Renal cortex interstitium (tissue), 11 donors: ENCODE data around the gene NOTUM. TPM values are rescaled to one million over a fixed set of nuclear protein-coding genes. Genes with fewer than 3 reads are reported as not detected.
"Not testable (repeated sequence)": the region's sequence is repeated elsewhere in the genome, so short reads cannot be mapped to it uniquely, and the experiment has no call there.

ENCODE experiments used
- DNase-seq, 11 donors: peaks; one replicate each; pipeline ENCODE4 v3.0.0-alpha.2; 2013; ENCODE audit warnings: low read depth in 9 of 11, low spot score in 4 of 11; ENCODE audit errors: extremely low read depth in 1 of 11
- polyA plus RNA-seq, 3 donors: library from polyadenylated mRNA; unstranded; fragments of 120-200 nt; gene quantifications; one replicate each; pipeline ENCODE4 v1.2.1, GENCODE V29; 2013; ENCODE audit not compliant: insufficient read length in 3 of 3

NOTUM gene
- polyA plus RNA-seq, 3 donors = 1.9 to 3.5 (median 3.3) TPM

DNA sequence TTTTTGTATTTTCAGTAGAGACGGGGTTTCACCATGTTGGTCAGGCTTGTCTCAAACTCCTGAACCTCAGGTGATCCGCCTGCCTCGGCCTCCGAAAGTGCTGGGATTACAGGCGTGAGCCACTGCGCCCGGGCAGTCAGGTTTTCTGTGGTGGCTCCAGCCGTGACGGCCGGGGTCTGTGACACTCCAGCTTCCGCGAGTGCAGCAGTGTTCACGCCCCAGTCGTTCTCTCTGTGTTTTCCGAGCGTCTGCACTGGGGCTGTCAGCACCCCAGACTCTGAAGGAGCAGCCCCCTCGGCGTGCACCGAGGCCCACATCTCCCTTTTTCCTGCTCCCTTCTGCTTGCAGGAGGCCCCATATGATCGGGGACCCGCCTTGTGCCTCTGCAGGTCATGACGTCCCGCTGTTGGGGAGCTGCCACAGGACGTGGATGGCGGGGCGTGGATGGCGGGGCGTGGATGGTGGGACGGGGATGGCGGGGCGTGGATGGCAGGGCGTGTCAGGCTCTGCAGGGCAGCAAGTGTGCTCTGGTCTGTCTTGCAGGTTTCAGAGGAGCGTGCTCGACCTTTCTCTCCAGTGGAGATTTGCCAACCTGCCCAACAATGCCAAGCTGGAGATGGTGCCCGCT is 22.1 kb upstream of the NOTUM start:
- DNase-seq = no peak

DNA sequence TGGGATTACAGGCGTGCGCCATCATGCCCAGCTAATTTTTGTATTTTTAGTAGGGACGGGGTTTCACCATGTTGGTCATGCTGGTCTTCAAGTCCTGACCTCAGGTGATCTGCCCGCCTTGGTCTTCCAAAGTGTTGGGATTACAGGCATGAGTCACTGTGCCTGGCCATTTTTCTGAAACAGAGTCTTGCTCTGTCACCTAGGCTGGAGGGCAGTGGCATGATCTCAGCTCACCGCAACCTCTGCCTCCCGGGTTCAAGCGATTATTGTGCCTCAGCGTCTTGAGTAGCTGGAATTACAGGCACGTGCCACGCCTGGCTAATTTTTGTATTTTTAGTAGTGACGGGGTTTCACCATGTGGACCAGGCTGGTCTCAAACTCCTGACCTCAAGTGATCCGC is 20.5 kb upstream of the NOTUM start:
- not testable (repeated sequence) for DNase-seq

DNA sequence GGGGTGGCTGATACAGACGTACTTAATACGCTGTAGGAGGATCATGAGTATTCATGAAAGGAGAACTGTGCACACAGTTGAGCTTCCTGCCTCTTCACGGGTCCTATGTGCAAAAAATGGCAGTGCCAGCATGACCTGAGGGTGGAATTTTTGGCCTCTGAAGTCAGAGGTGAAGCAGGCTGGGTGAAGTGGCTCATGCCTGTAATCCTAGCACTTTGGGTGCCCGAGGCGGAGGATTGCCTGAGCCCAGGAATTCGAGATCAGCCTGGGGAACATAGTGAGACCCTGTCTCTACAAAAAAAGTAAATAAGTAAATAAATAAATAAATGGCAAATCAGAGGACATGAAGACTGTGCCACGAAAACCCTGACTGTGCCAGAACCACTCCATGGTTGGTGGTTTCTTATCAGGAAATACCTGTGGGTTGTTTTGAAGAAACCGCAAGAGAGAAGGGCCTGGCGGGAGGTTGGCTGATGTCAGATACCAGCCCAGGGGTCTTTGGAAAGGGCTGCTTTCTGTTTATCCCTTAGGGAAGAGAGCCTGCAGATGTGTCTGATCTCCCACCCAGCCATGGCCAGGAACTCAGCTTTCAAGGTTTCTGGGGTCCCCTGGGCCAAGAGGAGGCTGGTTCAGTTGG is 19.8 kb upstream of the NOTUM start:
- no peak for DNase-seq

DNA sequence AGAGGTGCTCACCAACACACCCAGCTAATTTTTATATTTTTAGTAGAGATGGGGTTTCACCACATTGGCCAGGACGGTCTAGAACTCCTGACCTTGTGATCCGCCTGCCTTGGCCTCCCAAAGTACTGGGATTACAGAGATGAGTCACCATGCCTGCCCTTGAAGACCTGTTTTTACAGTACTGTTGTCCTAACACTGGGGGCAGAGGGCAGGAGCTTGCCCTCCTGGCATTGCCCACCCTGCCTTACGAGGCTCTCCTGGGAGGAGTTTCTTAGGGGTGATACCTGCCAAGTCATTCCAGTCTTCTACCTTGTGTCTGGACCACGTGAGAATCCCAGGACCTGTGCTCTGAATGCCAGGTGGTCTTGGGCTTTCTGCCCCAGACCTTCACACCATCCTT is 19.1 kb upstream of the NOTUM start:
- no peak for DNase-seq

DNA sequence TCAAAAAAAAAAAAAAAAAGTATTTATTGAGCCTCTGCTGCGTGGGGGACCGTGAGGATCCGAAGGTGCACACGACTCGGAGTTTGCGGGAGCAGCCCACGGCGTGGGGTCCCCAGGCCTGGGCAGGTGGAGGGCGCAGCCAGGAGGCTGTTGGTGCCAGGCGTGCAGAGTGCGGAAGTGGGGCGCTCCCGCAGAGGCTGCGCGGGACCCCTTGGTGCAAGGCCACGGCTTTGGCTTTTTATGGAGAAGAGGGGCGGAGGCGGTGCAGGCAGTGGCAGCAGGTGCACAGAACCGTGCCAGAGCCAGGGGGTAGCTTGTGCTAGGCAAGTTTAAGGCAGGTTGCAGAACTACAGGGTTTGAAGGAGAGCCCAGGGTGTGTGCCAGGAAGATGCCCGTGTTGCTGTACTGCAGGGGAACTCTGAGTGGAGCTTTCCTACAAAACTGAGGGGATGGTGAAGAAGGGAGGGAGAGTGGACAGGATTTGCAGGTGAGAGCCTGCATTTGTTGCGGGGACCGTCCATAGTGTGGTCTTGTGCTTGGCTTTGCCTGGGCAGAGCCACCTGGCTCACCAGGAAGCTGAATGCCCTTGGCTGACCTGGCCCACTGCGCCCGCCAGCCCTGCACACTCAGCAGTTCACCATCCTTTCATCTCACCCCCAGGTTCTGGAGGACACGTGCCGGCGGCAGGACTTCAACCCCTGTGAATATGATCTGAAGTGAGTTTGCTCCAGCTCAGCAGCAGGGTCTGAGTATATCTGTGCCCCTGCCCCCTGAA is 17.7 kb upstream of the NOTUM start:
- DNase-seq = no peak

DNA sequence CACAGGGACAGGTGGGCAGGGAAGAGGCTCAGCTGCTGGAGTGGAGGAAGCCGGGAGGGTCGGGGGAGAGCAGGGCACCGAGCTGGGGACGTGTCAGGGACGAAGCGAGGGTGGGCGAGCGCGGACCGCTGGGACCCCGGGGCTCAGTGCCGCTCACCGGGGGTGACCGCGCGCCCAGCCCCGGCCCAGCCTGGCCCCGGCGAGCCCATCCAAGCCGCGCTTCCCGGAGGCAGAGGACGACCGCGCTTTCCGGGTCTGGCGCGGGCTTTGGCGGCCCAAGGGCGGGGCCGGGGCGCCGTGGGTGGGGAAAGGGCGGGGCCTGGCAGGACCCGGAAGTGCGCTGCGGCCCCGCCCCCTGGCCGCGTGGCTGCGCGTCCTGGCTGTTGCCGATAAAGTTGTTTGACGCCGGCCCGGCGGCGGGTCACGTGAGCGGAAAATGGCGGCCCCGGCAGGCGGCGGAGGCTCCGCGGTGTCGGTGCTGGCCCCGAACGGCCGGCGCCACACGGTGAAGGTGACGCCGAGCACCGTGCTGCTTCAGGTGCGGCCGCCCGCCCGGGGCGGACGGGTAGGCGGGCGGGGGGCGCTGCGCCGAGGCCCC is 16.3 kb upstream of the NOTUM start, which contains the start of gene ASPSCR1:
ASPSCR1 (plus strand) TSS at position 419 of the 598 bp plus-strand sequence; CDS start at position 437, 18 bp downstream.
- peak in 10 of 11 donors; percentile 75 to 88 (median 84) for DNase-seq

DNA sequence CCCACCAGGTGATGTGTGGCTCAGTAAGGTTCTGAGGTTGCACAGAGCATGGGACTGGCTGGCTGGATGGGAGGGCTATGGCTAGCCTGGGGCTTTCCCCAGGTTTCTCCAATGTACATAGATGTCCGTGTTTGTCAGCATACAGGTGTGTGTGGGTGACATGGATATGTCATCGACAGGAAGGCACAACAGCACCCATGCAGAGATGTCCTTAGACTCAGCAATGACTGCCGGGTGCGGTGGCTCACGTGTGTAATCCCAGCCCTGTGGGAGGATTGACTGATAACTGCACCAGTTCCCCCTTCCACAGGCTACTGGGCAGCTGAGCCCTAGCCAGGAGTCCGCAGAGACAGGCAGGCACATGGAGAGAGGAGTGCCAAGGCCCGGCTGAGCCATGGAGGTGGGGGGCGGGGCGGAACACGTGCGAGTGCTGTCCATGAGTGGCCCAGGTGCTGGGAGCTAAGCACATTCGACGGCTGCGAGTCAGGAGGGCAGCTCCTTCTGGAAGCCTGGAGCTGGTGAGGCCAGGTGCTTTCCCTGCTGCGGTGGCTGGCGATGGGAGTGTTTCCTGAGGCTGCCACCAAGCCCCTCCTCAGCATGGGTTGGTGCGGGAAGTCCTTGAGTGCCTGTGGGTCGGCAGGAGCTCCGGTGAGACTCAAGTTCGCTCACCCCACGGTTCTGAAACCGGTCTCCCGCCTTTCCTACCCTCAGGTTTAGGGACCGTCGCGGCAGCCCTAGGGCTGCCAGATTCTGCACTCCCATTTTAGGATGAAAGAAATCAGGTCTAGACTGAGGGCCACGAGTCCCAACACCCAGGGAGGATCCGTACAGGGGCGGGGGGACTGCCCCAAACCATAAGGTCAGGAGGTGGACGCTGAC is 15.6 kb upstream of the NOTUM start:
- no peak for DNase-seq

DNA sequence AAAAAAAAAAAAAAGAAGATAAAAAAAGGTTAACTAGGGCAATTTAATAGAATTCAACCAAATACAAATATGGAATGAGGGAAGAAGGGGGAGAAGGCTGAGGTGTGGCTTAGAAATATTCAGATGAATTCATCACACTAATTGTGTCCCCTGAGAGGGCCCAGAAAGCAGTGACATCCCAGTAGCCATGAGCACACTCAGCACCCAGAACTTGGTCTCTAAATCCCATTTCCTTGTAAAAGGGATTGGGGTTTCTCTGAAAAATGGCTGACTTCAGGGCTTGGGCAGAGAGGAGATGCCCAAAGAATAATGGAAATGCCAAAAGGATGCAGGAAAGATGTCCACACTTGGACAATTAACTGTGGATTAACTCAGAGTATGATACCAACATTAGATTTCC is 12.4 kb upstream of the NOTUM start:
- no peak for DNase-seq

DNA sequence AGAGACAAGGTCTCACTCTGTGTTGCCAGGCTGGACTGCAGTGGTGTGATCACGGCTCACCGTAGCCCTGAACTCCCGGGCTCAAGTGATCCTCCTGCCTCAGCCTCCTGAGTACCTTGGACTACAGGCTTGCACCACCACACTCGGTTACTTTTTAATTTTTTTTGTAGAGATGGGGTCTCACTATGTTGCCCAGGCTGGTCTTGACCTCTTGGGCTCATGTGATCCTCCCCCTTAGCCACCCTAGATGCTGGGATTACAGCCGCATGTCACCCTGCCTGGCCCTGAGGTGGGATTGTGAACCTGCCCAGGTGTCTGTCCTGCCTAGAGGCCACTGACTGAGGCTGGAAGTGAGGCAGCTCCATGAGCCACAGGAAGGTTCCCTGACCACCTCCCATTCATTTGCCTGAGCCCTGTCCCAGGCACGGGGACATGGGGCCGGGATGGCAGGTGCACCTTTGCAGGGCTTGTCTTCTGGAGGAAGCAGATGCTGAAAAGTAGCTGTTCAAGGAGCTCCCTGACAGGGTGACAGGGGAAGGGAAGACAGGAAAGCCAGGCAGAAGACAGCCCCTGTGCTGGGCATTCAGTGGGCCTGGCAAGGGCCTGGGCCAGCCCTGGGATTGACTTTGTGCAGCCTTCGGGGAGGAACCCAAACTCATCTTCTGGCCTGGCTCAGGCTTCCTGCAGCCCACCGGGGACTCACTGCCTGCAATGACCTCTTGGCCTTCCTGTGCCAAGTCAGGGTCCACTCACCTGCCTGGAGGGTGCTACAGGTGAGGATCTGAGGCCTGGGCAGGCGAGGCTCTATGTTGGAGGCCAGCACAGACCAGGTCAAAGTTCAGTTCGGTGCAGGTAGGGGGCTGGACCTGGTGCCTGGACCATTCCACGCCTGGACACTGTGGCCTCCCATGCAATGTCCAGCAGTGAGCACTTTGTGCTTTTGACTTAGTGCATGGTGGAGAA is 8.1 kb upstream of the NOTUM start:
- DNase-seq = no peak

DNA sequence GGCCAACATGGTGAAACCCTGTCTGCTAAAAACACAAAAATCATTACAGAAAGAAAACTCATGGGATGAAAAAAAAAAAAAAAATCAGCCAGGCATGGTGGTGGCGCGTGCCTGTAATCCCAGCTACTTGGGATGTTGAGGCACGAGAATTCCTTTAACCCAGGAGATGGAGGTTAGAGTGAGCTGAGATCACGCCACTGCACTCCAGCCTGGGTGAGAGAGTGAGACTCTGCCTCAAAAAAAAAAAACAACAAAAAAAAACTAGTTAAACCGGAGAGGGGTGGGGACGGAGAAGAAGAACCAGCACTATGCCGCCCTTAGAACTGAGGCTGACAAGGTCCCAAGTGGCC is 7.4 kb upstream of the NOTUM start:
- no peak for DNase-seq

DNA sequence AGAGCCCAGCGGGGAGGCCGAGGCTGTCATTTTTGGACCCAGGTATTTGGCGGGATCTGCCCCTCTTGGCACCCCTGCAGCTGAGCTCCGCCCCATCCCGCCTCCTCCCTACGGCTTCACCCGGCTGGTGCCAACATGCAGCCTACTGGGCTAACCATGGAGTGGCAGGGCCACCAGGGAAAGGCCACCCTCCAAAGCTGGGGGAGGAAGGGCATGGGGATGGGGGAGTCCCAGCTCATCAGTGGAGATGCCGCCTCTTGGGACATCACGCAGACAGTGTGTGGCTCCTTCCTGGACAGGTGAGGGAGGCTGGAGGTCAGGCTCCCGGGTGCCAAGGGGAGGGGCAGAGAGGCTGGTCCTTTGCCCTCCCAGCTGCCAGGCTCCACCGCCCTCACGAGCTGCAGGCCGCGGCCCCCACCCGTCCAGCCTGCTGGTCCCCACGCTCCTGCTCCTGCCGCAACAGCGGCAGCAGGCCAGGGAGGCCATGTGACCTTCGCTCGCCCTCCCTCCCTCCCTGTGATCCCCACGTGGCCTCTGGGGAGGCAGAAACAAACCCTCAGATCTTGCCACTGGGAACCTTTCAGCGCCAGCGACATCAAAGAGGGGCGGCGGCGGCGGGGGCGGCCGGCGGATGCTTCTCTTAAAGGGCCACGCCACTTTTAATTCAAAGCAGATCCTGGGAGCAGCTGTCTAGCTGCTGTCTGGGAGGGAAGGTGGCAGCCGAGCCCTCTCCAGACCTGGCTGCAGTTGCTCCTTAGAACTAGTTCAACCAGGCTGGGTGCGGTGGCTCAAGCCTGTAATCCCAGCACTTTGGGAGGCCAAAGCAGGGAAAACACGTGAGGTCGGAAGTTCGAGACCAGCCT is 6.8 kb upstream of the NOTUM start:
- peak in 2 of 11 donors; percentile 61 to 62 for DNase-seq

DNA sequence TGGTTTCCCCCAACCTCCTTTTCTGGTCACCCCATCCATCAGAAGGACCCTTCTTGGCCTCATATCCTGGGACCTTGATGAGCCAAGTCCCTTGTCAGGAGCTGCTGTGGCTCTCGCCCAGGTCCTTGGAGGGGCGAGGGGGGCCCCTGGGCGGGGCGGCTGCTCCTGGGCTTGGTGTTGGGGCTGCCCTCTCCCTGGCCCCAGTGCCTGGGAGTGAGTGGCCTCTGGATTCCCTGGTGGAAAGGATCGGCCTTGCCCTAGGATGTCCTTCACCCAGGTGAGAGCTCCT is 6.2 kb upstream of the NOTUM start:
- no peak for DNase-seq

DNA sequence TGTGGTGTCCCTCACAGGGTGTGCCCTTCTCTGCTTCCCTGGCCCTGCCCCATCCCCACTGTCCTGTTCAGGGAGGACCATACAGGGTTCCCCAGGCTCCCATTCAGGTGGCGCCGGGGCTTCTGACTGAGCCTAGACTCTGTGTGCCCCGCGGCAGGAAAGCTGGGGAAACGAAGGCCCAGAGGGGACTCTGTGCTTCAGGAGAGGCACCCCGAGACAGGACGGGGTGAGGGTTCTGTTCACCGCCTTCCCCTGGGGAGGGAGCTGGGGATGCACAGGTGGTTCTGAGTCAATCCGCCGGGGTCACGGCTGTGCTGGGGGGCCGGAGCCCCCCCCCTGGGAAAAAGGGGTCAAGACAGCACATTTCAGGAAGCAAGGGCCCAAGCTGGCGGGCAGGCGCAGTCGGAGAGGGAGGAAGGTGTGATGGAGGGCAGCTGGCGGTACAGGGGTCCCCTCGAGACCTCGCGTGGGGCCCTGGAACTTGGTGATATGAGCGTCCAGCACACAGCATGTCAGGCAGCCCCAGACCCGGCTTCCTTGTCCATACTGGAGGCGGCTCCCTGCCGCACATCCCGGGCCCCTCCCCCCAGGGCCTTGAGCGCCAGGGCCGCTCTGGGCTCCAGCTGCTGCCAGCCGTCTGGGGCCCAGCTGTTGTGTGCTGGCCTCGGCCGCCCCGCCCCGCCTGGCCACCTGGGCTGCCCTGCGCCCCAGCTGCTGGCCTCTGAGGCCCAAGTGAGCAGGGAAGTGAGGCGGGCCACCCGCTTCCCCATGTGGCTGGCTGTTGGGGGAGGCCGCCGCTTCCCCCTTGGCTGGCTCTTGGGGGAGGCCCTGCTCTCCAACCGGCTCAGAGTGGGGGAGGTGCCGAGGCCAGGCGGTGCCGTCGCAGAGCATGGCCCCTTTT is 5.6 kb upstream of the NOTUM start:
- DNase-seq = peak in 2 of 11 donors; percentile 42 to 59

DNA sequence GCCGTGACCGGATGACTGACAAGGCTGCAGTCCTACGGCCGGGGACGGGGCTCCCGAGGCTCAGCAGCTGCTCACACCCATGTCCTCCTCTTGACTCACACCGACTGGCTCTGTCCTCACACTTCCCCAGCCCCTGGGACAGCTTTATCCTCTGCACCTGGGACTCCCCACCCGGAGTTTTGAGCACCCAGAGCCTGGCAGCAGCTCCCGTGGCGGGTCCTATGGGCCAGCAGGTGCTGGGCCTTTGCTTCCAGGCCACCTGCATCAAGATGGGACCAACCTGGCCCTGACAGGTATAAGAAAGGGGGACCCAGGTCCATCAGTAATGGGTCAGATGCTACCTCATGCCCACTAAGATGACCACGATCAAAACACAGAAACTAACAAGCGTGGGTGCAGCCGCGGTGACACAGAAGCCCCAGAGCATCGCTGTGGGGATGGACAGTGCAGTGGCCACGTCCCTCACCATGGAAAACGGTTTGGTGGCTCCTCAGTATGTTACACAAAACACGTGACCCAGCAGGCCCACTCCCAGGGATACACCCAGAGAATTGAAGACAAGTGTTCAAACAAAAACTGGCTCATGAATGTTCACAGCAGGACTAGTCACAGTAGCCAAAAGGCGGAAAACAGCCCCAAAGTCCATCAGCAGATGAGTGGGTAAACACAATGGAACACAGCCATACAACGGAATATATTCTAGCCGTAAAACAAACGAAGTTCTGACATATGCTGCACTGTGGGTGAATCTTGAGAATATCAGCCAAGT is 3.3 kb upstream of the NOTUM start:
- DNase-seq = no peak
